GM21360 (cell line): Measurements from ENCODE around the gene MYLK.

ENCODE experiments used
- ATAC-seq: cut with Tn5 transposase; IDR thresholded peaks from one replicate; pipeline ENCODE4 v1.9.1; 2021; ENCODE audit warnings: mild to moderate bottlenecking, moderate library complexity; ENCODE audit not compliant: unreplicated experiment

MYLK gene

DNA sequence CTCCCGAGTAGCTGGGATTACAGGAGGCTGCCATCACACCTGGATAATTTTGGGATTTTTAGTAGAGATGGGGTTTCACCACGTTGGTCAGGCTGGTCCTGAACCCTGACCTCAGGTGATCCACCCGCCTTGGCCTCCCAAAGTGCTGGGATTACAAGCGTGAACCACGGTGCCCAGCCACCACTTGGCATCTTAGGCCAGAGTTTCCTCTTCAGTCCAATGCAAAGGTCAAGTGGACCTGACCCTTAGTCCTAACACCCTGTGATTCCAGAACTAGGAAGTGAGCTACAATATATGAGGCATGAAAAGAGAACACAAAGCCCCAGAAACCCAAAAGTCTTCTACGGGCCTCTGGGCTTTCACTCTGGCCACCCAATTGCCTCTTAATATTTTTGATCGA, 5.3 kb downstream of the MYLK start:
- ATAC-seq = no peak

- no peak for ATAC-seq
Observed at GRCh38 chr3:123877965-123878364, 6.2 kb downstream of the MYLK start.

DNA sequence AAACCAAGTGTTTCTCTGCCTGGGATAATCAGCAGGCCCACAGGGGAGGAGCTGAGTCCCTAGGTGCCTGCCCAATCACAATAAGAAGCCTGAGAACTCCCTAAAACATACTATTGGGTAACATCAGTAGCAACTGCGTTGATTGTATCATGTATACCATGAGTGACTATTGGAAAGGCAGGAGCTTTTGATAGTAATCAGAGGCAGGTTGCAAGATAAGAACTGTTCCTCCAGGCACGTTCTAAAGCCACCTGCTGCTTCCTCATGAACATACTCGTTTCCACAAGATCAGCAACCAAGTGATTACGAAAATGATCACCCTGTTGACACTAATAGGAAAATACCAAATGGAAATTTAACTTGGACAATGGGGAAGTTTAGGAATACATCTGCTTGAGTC, 6.7 kb downstream of the MYLK start:
- no peak for ATAC-seq

DNA sequence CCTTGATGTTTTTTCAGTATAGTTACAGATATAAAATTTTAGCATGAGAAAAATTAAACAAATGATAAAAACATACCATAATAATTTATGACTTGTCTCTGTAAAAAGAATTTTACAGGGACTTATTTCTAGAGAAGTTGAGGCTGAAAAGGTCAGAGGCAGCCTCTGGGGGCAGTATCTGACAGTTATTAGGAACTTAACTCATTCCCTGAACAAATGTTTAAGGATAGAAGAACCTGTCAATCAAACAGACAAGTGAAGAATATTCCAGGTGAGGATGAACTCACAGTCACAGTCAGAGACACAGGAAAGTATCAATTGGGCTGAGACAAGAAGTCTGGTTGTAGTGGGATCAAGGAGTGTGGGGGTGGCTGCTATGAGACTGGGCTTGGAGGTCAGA, 7.3 kb downstream of the MYLK start:
- no peak for ATAC-seq

DNA sequence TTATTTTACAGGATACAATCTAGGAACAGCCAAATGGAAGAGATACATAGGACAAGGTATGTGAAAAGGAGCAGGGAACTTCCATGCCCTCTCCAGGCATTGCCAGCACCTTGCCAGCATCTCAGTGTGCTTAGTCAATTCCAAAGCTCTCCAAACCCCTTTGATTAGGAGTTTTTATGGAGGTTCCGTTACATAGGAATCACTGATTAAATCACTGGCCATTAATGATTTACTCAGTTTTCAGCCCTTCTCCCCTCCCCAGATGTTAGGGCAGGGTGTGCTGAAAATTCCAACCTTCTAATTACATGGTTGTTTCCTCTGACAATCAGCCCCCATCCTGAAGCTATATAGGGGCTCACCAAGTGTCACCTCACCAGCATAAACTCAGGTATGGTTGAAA, 11.5 kb downstream of the MYLK start:
- no peak for ATAC-seq

DNA sequence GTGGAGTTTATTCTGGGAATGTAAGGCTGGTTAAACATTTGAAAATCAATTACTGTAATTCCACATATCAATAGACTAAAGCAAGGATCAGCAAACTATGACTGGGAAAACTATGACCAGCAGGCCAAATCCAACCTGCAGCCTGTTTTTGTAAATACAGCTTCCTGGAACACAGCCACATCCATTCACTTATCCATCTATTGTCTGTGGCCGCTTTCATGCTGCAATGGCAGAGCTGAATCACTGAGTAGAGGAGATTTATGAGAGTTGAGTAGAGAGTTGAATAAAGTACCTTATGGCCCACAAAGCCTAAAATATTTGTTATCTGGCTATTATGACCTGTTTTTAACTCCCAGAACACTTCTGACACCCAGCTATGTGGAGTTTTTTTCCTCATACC, 12.2 kb downstream of the MYLK start:
- no peak for ATAC-seq

DNA sequence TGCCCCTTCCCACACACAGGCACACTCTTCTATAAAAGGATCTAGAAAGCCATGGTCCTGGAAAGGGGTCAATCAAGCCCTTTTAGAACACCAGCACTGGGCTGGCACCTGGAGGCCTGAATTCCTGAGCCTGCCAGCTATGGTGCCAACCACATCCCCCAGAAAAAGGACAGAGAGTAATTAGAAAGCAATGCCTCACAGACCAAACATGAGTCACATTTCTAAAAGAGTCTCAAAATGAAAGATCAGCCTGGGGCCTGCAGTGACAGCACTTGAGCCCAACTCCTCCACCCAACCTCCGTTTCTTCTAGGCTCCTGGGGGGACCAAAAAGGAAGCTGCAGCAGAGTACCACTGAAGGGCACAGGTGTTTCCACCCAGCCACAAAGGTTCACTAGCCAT, 14.1 kb downstream of the MYLK start:
- no peak for ATAC-seq

DNA sequence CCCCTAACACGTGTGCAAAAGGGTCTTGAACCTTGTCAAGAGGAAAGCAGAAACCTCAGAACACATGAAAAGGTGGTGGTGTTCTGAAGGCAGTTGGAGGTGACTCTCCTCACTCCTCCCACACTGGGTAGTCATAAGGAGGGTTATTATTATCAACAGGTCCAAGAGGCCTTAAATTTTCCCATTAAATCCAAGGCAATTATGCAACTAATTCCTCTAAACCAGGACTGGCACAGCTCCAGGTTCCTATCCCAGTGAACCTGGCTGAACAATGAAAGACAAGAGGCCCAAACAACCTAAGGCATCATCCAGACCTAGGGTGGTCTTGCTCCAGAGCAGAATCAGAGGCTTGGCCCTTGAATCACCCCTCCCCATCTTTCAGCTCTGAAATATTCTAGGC, 15.0 kb downstream of the MYLK start:
- no peak for ATAC-seq

GRCh38 chr3:123864706-123865105, 19.4 kb downstream of the MYLK start:
- no peak for ATAC-seq

GRCh38 chr3:123862152-123862551, 22.0 kb downstream of the MYLK start:
- ATAC-seq = no peak

GRCh38 chr3:123861081-123861836, 22.9 kb downstream of the MYLK start:
- no peak for ATAC-seq

DNA sequence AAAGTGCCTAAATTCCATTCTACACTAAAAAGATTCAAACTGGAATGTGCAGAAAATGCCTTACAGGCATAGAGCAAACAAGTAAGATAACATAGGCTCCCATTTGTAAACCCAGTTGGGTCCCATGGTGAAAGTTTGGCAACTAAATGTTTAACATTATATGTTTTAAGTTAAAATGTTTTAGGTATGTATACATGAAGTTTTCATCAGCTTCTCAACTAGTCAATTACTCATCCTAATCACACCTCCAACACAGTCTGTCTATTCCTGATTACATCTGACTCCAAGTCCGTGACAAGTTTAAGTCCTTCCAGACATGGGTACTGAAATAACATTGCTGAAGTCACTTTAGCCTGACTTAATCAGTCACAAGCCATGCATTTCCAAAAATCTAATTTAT, 25.0 kb downstream of the MYLK start:
- ATAC-seq = no peak

- no peak for ATAC-seq
Observed at GRCh38 chr3:123854905-123855304, 29.2 kb downstream of the MYLK start.

DNA sequence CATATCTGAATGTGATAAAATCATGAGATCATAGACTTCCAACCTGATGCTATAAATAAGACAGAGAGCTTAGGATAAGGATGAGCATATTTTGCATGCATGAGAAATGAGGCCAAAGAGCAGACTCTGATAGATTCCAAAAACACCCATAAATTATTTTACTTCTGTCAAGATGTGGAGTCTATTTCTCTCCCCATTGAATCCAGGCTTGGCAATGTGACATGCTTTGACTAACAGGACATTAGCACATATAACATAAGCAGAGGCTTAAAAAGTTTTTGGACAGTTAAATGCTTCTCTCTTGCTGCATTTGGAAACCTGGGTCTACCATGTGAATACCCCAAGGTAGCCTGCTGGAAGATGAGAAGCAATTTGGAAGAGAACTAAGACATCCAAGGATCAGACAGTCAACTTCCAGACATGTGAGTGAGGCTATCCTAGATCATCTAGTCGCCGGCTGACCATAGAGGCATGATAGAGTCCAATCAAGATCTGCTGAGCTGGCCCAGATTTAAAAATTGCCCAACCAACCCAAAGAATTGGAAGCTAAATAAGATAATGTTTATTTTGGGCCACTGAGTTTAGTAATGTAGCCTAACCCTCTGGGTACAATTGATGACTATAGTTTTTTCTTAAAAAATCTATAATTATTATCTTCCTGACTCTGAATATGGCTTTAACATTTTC, 30.3 kb downstream of the MYLK start:
- no peak for ATAC-seq

DNA sequence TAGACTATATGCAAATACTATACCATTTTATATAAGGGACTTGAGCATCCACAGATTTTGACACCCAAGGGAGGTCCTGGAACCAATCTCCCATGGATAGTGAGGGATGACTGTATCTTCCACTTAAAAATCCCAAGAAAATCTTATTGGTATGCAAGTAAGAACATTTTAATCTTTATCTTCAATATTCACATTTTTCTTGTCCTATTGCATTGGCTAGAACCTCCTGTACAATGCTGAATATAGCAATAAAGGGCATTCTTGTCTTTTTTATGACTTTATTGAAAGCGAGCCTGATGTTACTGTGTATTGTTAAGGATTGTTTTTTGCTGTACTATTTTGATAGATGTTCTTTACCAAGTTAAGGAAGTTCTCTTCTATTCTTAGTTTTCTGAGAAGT, 36.9 kb downstream of the MYLK start:
- no peak for ATAC-seq

DNA sequence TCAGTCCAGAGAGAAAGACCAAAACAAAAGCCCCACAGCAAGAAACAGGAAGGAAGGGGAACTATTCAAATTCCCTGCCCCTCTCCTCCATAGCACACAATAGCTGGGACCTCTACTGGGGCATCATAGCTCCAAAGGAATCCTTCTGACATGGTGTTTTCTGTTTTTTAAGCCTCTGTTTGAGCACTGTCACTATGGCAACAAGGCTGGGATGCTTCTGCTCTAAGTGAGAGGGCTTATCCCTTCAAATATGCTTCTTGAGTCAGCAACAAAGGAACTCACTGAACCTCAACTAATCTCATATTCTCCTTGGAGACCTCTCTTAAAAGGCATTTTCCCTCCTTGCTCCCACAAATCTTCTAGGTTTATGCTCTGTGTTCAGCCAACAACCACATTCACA, 40.5 kb downstream of the MYLK start:
- no peak for ATAC-seq

DNA sequence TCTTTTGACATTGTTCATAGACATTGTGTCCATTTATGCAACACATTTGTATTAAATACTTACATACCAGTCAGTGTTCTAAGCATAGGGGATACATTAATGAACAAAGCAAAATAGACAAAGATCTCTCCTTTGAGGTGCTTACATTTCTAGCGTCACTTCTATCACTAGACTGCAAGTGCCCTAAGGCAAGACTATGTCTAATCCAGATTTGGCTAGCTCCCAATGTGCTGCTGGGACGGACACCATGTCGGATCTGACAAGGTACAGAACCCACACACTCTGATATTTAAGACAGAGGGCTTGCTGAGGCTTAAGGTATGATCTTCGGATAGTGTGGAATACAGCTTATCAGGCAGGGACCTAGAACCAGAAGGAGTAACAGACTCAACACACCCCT, 41.4 kb downstream of the MYLK start:
- ATAC-seq = no peak

DNA sequence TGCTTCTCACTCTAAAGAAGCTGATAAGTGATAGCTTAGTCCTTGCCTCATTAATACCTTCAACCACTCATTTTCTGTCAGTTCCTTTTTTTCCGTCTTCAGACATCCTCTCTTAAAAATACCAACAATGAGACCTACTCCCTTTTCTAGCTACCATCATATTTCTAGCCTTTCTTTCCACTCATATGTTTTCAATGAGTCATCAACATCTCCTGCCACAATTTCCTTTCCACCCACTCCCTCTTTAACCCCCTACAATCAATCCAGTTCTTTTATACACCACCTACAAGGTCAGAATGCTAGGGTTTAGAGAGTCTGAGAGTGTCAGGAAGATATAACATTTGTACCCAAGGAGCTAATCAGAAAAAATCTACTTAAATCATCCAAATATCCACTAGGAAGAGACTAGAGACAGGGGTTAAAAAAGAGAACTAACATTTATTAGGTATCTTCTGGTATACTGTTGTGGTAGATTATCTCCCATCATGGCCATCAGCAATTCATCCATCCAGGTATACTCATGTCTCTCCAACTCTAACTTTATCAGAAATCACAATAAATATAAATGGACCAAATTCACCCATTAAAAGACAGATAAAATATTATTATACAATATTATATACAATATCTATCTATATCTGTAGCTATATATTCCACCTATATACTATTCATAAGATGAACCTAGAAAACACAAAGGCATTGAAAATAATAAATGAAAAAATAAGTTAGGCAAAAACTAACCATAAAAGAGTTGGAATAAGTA, 42.5 kb downstream of the MYLK start:
- no peak for ATAC-seq

DNA sequence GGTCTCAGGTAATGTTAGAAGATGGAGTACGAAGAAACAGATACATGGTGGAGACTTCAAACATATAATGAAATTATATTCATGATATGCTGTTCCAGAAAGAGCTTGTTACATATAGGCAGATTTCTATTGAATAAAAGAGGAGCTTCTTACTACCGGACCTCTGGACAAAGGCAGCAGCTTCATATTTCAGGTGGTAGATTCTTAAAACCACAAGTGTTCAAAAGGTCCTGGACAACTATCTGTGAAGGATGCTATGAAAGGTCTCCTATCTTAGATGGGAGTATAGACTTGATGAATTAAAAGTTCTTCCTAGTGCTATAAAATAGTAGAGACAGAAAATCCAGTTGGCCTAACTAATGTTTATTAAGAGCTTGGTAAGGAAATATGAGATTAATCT, 43.2 kb downstream of the MYLK start:
- no peak for ATAC-seq

DNA sequence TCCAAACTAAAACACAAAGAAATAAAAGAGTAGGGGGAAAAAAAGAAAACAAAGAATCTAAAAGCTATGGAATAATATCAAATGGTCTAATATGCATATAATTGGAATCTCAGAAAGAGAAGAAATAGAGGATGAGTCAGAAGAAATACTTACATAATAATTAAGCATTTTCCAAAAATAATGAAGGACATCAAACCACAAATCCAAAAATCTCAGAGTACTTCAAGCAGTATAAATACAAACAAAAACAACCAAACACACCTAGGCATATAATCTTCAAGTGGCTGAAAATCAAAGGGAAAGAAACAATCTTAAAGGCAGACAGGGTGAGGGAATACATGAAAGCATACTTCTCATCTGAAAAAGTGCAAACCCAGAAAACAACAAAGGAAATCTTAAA, 46.3 kb downstream of the MYLK start:
- ATAC-seq = no peak

- no peak for ATAC-seq
Observed at GRCh38 chr3:123834631-123835030, 49.5 kb downstream of the MYLK start.

DNA sequence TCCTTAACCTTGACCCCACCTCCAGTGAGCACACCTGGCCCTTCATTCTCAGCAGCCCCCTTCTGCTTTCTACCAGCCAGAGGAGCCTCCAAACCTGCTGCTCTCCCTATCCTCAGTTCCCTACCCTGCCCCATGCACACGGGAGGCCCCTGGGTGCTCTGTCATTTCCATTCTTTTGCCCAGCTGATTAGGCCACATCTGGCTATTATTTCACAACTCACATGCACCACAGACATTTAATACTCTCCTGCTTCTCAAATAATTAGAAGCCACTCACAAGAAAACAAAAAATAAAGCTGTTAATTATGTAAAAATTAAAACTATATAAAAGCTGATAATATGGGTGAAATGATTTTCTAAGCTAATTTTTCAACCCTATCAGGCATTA, 50.7 kb downstream of the MYLK start:
- ATAC-seq = no peak
